Activated CD4-positive, CD25-positive, alpha-beta regulatory T cell treated with anti-CD3 and anti-CD28 coated beads, Interleukin-2, amount 50 U/mL, for 72 hours (primary cell): ENCODE results near the gene SCAMP4.

Source experiments
- DNase-seq: peaks from one replicate; pipeline ENCODE4 v3.0.0; 2021

SCAMP4 gene

GRCh38 chr19:1961000-1961883 lies 56.0 kb downstream of the SCAMP4 start:
- DNase-seq, result no peak

GRCh38 chr19:1962674-1963073 lies 57.5 kb downstream of the SCAMP4 start:
- DNase-seq, result no peak

- no peak for DNase-seq
These were observed 61.9 kb downstream of the SCAMP4 start for GRCh38 chr19:1967087-1967608.

GRCh38 chr19:1968279-1969175 lies 63.3 kb downstream of the SCAMP4 start:
- DNase-seq, result no peak

GRCh38 chr19:1969176-1970002 lies 64.2 kb downstream of the SCAMP4 start:
- no peak for DNase-seq

- DNase-seq, result no peak
These were observed 65.0 kb downstream of the SCAMP4 start for GRCh38 chr19:1970003-1970805.

GRCh38 chr19:1970806-1971502 lies 65.8 kb downstream of the SCAMP4 start:
- no peak for DNase-seq

GRCh38 chr19:1974381-1975161 lies 69.4 kb downstream of the SCAMP4 start:
- DNase-seq, result no peak

GRCh38 chr19:1975162-1975480 lies 69.9 kb downstream of the SCAMP4 start:
- DNase-seq, result no peak
